GM19452 (cell line): Measurements from ENCODE around the gene ZNF727.
"Not testable (repeated sequence)": the region's sequence is repeated elsewhere in the genome, so short reads cannot be mapped to it uniquely, and the experiment has no call there.

Source experiments
- ATAC-seq: cut with Tn5 transposase; IDR thresholded peaks from one replicate; pipeline ENCODE4 v1.9.1; 2021; ENCODE audit not compliant: unreplicated experiment

The ZNF727 gene

DNA sequence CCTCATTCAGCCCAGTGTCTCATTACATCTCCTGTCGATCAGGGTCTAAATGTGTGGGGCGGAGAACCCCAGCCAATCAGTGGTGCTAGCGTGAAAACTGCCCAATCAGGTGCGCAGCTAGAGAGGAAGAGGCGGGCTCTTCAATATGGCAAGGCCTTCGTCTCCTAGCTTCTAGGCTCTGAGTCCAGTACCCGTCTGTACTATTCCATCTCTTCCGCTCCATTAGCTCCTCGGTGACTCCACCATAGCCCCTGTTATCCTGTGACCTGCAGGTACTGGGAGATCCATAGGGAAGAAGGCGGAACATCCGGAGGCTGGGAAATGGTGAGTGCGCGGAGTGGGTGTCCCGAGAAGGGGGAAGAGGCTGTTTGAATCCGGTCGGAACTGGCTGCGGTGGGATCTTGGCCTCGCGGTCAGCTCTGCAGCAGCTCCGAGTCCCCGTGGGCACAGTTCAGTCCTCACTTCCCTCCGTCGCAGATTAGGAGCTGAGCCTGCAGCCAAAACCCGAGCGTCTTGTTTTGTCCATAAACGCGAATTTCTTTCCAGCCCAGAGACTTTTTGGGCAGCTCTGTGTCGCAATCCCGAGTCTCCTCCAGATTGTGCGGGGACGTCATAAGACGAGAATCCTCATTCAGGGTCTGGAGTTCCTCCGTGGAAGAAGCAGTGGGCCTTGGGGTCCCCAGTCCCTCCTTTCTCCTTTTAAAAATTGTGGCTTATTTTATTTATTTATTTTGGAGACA is at the start of gene ZNF727:
ZNF727 (plus strand) TSS at position 134 of the 740 bp plus-strand sequence; CDS start at position 322, 188 bp downstream.
- ATAC-seq, result no peak

DNA sequence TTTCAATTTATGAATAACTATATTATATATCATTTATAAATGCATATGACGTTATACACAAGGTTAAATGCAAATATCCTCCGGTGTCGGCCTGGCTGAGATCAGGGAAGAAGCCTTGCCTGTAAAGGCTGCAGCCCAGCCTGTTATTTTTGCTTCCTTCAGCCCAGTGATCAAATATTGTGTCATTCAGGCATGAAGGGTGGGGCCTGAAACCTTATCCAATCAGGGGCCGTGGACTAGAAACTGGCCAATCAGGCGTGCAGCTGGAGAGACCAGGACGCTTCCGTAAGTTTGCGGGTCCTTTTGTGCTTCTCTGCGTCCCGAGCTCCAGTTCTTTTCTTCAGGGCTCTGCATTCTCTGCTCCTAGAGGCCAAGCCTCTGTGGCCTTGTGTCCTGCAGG is 46.7 kb upstream of the ZNF727 start, which contains the start of gene ZNF722:
ZNF722 (plus strand) TSS at position 301 of the 400 bp plus-strand sequence. CDS start 113 bp downstream, outside the sequence.
- no peak for ATAC-seq

DNA sequence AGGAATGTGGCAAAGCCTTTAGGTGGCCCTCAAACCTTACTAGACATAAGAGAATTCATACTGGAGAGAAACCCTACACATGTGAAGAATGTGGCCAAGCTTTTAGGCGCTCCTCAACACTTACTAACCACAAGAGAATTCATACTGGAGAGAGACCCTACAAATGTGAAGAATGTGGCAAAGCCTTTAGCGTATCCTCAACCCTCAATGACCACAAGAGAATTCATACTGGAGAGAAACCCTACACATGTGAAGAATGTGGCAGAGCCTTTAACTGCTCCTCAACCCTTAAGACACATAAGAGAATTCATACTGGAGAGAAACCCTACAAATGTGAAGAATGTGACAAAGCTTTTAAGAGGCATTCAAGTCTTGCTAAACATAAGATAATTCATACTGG is 29.7 kb upstream of the ZNF727 start:
- not testable (repeated sequence) for ATAC-seq

DNA sequence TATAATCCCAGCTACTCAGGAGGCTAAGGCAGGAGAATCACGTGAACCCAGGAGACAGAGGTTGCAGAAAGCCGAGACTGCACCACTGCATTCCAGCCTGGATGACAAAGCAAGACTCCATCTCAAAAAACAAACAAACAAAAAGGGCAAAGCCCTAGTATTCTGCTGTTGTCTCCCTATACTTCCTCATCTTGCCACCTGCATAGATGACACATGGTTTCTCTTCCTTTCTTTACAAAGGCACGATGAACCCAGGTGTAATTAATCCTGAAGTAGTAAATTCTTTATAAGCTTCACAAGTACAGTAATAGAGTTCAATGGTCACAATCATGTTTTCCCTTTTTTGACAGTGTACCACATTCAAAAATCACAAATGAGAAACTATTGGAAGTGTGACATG is 9.8 kb upstream of the ZNF727 start:
- ATAC-seq, result no peak

DNA sequence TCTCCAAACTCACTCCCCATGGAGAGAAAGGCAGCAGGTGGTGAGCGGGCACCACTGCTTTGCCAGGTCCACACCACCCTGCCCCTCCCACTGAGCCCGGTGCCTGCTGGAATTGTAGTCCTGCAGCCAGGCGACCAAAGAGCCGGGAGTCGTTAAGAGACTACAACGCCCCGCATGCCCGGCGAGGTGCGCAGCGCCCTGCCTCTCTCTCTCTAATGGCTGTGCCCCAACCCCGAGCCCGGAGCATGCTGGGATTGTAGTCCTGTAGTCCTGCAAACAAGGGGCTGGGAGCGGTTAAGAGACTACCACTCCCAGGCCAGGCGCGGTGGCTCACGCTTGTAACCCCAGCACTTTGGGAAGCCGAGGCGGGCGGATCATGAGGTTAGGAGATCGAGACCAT is 8.1 kb upstream of the ZNF727 start:
- ATAC-seq, result no peak

DNA sequence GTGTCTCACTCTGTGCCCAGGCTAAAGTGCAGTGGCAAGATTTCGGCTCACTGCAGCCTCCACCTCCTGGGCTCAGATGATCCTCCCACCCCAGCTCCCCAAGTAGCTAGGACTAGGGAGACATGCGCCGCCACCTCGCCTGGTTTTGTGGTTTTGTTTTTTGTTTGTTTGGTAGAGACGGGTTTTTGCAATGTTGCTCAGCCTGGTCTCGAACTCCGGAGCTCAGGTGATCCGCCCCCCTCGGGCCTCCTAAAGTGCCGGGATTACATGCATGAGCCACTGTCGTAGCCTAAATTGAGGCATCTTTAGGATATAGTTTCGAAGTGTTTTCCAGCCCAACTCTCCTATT is 781 bp downstream of the ZNF727 start:
- ATAC-seq, result no peak

DNA sequence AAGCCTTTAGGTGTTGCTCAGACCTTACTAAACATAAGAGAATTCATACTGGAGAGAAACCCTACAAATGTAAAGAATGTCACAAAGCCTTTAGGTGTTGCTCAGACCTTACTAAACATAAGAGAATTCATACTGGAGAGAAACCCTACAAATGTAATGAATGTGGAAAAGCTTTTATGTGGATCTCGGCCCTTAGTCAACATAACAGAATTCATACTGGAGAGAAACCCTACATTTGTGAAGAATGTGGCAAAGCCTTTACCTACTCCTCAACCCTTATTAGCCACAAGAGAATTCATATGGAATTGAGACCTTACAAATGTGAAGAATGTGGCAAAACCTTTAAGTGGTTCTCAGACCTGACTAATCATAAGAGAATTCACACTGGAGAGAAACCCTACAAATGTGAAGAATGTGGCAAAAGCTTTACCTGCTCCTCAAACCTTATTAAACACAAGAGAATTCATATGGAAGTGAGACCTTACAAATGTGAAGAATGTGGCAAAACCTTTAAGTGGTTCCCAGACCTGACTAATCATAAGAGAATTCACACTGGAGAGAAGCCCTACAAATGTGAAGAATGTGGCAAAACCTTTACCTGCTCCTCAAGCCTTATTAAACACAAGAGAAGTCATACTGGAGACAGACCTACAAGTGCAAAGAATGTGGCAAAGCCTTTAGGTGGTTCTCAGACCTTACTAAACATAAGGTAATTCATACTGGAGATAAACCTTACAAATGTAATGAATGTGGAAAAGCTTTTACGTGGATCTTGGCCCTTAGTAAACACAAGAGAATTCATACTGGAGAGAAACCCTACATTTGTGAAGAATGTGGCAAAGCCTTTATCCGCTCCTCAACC is 32.8 kb downstream of the ZNF727 start:
- not testable (repeated sequence) for ATAC-seq

DNA sequence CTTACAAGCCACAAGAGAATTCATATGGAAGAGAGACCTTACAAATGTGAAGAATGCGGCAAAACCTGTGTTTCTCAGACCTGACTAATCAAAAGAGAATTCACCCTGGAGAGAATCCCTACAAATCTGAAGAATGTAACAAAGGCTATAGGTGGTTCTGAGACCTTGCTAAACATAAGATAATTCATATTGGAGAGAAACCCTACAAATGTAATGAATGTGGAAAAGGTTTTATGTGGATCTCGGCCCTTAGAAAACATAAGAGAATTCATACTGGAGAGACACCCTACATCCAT is 33.4 kb downstream of the ZNF727 start:
- ATAC-seq, result no peak

DNA sequence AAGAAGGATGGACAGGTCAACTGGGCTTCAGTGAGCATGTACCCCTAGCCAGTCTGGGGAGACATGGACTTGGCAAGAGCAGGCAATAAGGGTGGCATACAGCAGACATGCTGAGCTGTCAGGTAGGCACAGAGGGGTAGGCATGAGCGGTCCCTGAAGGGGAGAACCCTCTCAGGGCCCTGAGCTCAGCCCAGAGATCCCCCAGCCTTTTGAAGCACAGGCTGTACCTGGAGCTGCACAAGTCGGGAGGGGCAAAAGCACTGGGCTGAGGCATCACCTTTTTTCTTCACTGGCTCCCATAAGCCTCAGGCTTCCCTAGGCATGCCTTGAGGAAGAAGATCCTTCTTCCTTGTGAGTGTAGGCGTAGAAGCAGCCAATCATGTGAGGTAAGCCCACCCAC is 42.3 kb downstream of the ZNF727 start:
- ATAC-seq, result no peak

DNA sequence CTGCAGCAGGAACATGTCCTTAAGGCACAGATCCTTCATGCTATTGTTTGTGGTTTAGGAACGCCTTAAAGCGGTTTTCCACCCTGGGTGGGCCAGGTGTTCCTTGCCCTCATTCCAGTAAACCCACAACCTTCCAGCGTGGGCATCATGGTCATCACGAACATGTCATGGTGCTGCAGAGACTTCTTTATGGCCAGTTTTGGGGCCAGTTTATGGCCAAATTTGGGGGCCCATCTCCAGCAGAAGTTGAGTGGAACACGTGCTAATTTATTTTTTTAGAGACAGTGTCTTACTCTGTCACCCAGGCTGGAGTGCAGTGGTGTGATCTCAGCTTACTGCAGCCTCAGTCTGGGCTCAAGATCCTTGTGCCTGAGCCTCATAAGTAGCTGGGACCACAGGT is 43.6 kb downstream of the ZNF727 start:
- ATAC-seq, result not testable (repeated sequence)
